Measurements from ENCODE around the gene SLIT1.

SLIT1 gene

GRCh38 chr10:97150013-97150595 lies 35.7 kb downstream of the SLIT1 start:
- no peak for DNase-seq (ENCODE audit: low spot score)
- TF ChIP-seq, protein P1, sequence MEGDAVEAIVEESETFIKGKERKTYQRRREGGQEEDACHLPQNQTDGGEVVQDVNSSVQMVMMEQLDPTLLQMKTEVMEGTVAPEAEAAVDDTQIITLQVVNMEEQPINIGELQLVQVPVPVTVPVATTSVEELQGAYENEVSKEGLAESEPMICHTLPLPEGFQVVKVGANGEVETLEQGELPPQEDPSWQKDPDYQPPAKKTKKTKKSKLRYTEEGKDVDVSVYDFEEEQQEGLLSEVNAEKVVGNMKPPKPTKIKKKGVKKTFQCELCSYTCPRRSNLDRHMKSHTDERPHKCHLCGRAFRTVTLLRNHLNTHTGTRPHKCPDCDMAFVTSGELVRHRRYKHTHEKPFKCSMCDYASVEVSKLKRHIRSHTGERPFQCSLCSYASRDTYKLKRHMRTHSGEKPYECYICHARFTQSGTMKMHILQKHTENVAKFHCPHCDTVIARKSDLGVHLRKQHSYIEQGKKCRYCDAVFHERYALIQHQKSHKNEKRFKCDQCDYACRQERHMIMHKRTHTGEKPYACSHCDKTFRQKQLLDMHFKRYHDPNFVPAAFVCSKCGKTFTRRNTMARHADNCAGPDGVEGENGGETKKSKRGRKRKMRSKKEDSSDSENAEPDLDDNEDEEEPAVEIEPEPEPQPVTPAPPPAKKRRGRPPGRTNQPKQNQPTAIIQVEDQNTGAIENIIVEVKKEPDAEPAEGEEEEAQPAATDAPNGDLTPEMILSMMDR (IDR thresholded peaks at IDR 0.05; ENCODE audit: extremely low read depth, missing control alignments) = no peak

DNA sequence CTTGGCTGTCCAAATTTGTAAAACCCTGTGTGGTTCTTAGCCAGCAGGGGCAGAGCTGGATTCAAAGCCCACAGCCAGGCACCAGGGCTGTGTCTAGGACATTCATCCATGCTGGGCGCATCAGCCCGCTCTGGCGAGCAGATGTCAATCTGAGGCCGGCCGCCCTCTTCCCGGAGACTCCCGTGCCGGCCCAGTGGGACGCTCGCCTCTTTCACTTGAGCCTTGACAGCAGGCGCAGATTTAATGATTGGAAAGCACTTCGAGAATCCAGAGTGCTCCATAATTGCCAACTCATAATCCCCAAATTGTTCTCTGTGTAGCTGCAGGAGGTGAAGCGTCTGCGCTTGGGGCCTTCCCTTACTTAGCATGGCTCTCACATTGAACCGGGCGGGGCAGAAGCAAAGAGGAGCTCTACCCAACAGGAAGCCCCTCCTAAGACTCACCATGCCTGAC lies 36.7 kb downstream of the SLIT1 start:
- DNase-seq (ENCODE audit: low spot score) = no peak
- TF ChIP-seq, protein P1 (IDR thresholded peaks at IDR 0.05; ENCODE audit: extremely low read depth, missing control alignments) = no peak

- DNase-seq (ENCODE audit: low spot score) = no peak
- TF ChIP-seq, protein P1 (IDR thresholded peaks at IDR 0.05; ENCODE audit: extremely low read depth, missing control alignments) = no peak
Observed at GRCh38 chr10:97144297-97144696, 41.5 kb downstream of the SLIT1 start.

GRCh38 chr10:97142834-97143233 lies 42.9 kb downstream of the SLIT1 start:
- no peak for DNase-seq (ENCODE audit: low spot score)
- TF ChIP-seq, protein P1 (IDR thresholded peaks at IDR 0.05; ENCODE audit: extremely low read depth, missing control alignments) = no peak

DNA sequence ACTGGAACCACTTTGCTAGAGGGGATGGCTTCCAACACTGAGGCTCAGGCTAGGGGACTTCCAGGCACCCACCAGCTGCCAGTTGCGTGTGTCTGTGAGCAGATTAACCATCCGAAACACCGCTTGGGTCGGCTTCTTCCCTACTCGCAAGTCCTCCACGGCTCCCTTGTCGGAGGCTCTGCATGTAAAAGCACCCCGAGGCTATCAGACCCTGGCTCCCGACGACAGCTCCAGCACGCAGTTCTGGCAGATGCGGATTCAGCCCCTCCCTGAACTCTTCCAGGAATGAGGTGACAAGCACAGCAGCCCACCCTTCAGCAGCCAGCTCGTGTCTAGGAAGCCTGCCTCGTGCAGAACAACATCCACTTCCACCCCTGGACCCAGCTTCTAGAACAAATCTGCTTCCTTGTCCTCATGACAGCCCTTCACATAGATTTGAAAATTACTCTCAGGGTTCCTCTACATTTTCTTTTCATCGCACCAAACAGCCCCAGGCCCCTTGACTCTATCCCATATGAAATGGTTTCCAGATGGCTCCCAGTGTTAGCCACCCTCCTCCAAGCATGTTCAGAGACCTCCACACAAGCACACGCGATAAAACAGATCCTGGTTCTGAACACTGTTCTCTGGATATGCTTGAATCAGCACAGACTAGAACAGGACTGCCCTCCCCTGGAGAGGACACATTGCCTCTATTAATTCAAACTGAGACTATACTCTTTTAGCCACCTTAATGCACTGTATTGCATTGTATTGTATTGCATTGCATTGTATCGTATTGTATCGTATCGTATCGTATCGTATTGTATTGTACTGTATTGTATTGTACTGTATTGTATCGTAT lies 44.6 kb downstream of the SLIT1 start:
- TF ChIP-seq, protein P1 (IDR thresholded peaks at IDR 0.05; ENCODE audit: extremely low read depth, missing control alignments) = no peak
- DNase-seq (ENCODE audit: low spot score) = no peak

DNA sequence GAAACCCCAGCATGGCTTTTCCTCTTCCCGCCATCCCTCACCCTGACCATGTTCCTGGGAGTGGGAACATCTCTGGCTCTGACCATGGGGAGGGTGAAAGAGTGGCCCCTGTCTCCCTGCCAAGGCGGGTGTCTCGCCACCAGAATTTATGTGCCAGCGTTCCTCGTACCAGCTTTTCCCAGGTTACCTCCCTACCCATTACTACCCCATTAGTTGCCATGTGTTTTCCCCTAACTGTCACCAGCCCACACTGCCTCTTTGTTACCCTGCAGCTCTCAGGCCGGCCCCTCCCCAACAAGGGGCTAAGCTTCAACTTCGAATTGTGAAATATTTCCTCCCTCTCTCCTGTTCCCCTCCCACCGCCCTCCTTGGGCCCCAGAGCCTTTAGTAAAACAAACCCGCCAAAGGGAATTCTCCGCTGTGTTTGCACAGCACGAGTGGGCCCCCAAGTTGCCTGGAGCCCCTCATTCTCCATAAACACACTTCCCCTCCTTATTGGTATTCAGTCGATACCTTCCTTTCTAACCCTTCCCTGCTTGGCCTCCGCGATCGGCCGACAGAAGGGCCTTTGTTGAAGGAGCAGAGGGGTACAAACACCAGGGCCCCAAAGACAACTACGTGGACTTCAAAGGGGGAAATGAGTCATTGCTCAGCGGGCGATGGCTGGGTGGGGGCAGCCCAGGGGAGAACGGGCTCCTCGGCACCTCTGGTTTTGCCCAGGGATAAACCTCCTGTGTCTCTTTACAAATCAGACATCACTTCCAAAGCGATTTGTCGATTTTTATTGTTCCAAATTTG lies 45.5 kb downstream of the SLIT1 start:
- DNase-seq (ENCODE audit: low spot score) = no peak
- TF ChIP-seq, protein P1 (IDR thresholded peaks at IDR 0.05; ENCODE audit: extremely low read depth, missing control alignments) = no peak

DNA sequence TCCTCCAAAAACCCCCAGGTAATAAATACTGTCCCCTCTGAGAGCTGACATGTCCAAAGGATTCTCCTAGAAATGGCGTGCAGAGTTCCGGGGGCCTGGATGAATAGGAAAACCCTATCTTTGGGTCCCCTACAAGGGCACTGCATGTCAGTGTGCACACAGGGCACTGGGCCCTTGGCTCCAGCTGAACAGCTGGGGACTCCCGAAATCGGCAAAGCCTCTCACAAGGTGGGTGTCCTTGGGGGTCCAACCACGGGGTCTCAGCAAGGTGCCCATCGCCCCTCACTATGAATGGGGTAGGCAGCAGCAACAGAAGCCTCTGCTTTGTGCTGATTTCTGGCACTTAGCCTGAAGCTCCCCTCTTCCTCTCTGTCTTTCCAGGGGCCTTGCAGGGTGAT lies 46.1 kb downstream of the SLIT1 start:
- DNase-seq (ENCODE audit: low spot score) = no peak
- TF ChIP-seq, protein P1 (IDR thresholded peaks at IDR 0.05; ENCODE audit: extremely low read depth, missing control alignments) = no peak
